Esophagus (tissue), 2 donors: ENCODE measurements around the gene AKNA. TPM values are rescaled to one million over a fixed set of nuclear protein-coding genes. Genes with fewer than 3 reads are reported as not detected.

Source experiments
- H3K27ac ChIP-seq, 2 donors: one replicate each; pipeline ENCODE4 v1.5.1; 2013; ENCODE audit warnings: low read depth in 2 of 2, mild to moderate bottlenecking in 2 of 2, inconsistent platforms in 1 of 2, low read length in 1 of 2, moderate library complexity in 1 of 2
- H3K27me3 ChIP-seq, 2 donors: one replicate each; pipeline ENCODE4 v1.6.1; 2013; ENCODE audit warnings: low read length in 2 of 2, control low read depth in 1 of 2, mild to moderate bottlenecking in 1 of 2; ENCODE audit not compliant: insufficient read depth in 2 of 2, control insufficient read depth in 1 of 2
- H3K36me3 ChIP-seq, 2 donors: one replicate each; pipeline ENCODE4 v1.6.1; 2013; ENCODE audit warnings: low read length in 1 of 2; ENCODE audit not compliant: control insufficient read depth in 2 of 2, insufficient read depth in 2 of 2
- H3K4me1 ChIP-seq, 2 donors: one replicate each; pipeline ENCODE4 v1.6.1; 2013; ENCODE audit warnings: low read length in 1 of 2; ENCODE audit not compliant: control insufficient read depth in 2 of 2, insufficient read depth in 2 of 2
- H3K4me3 ChIP-seq, 2 donors: one replicate each; pipeline ENCODE4 v1.5.1; 2013; ENCODE audit warnings: low read length in 2 of 2, mild to moderate bottlenecking in 2 of 2, low read depth in 1 of 2, moderate library complexity in 1 of 2
- H3K9me3 ChIP-seq, 2 donors: one replicate each; pipeline ENCODE4 v1.6.1; 2013; ENCODE audit warnings: mild to moderate bottlenecking in 2 of 2, low read depth in 1 of 2, low read length in 1 of 2, moderate library complexity in 1 of 2; ENCODE audit not compliant: control insufficient read depth in 2 of 2, insufficient read depth in 1 of 2
- WGBS, 2 donors: extraction: QIAGEN DNeasy Blood & Tissue Kit; methylation state at CpG; one replicate each; pipeline ENCODE4 v1.1.7; 2013; 5-methylcytosine and 5-hydroxymethylcytosine counted together
- polyA plus RNA-seq, 2 donors: library from polyadenylated mRNA; stranded (reverse); fragments of 200-250 nt; gene quantifications; one replicate each; pipeline ENCODE4 v1.2.3, GENCODE V29; 2013
- donor health status: healthy with polysubstance abuse.
- donor health status: Bipolar disorder and iron deficiency.

The AKNA gene
- polyA plus RNA-seq, 2 donors, result 5.8 to 8.3 TPM

- Histone ChIP-seq H3K27ac (no peak overlapping the region), H3K27me3 (no peaks in the 10 kb centered on the region), H3K4me3 (no peak overlapping the region), H3K36me3 (no peaks in the 10 kb centered on the region), H3K9me3 (no peaks in the 10 kb centered on the region), H3K4me1 (no peaks in the 10 kb centered on the region)
- 78 to 83% methylated on average over 5 of the region's 5 CpGs for WGBS, 2 donors
Observed at GRCh38 chr9:114430457-114430856, 42.7 kb upstream of the AKNA start.

- Histone ChIP-seq H3K9me3 (no peaks in the 10 kb centered on the region), H3K4me1 (no peaks in the 10 kb centered on the region), H3K4me3 (no peak overlapping the region), H3K36me3 (no peaks in the 10 kb centered on the region), H3K27me3 (no peaks in the 10 kb centered on the region), H3K27ac (no peak overlapping the region)
- WGBS, 2 donors, result 83 to 93% methylated on average over 6 of the region's 6 CpGs
Observed at GRCh38 chr9:114429488-114429887, 41.7 kb upstream of the AKNA start.

GRCh38 chr9:114428466-114428865 lies 40.7 kb upstream of the AKNA start:
- Histone ChIP-seq H3K9me3 (no peaks in the 10 kb centered on the region), H3K27me3 (no peaks in the 10 kb centered on the region), H3K27ac (no peak overlapping the region), H3K4me3 (no peak overlapping the region), H3K4me1 (no peaks in the 10 kb centered on the region), H3K36me3 (peaks cover 0 to 5% of the 10 kb centered on the region in 2 donors)
- 91 to 92% methylated on average over 8 of the region's 8 CpGs for WGBS, 2 donors

- Histone ChIP-seq H3K4me3 (no peak overlapping the region), H3K27me3 (no peaks in the 10 kb centered on the region), H3K36me3 (peaks cover 0 to 5% of the 10 kb centered on the region in 2 donors), H3K9me3 (no peaks in the 10 kb centered on the region), H3K27ac (no peak overlapping the region), H3K4me1 (no peaks in the 10 kb centered on the region)
- WGBS, 2 donors, result 91 to 93% methylated on average over 4 of the region's 4 CpGs
Observed at GRCh38 chr9:114427644-114428043, 39.9 kb upstream of the AKNA start.

- 88 to 90% methylated on average over 18 of the region's 18 CpGs for WGBS, 2 donors
- peaks cover 0 to 5% of the 10 kb centered on the region in 2 donors for H3K36me3 ChIP-seq
- H3K9me3 ChIP-seq, result no peaks in the 10 kb centered on the region
Observed at GRCh38 chr9:114426046-114426948, 38.5 kb upstream of the AKNA start.

GRCh38 chr9:114425126-114425525 lies 37.3 kb upstream of the AKNA start:
- H3K27me3 ChIP-seq, result no peaks in the 10 kb centered on the region
- H3K36me3 ChIP-seq, result peaks cover 0 to 5% of the 10 kb centered on the region in 2 donors
- no peak overlapping the region for H3K4me3 ChIP-seq
- H3K27ac ChIP-seq, result no peak overlapping the region
- WGBS, 2 donors, result 87 to 88% methylated on average over 11 of the region's 11 CpGs
- H3K9me3 ChIP-seq, result no peaks in the 10 kb centered on the region
- H3K4me1 ChIP-seq, result no peaks in the 10 kb centered on the region

More at GRCh38 chr9:114426046-114426948, 38.5 kb upstream of the AKNA start:
- H3K27ac ChIP-seq, result no peak overlapping the region
- H3K4me1 ChIP-seq, result no peaks in the 10 kb centered on the region
- H3K4me3 ChIP-seq, result no peak overlapping the region
- H3K27me3 ChIP-seq, result no peaks in the 10 kb centered on the region

GRCh38 chr9:114424126-114424525 lies 36.3 kb upstream of the AKNA start:
- Histone ChIP-seq H3K4me1 (no peaks in the 10 kb centered on the region), H3K9me3 (no peaks in the 10 kb centered on the region), H3K27me3 (no peaks in the 10 kb centered on the region), H3K36me3 (peaks cover 0 to 5% of the 10 kb centered on the region in 2 donors), H3K27ac (no peak overlapping the region), H3K4me3 (no peak overlapping the region)
- WGBS, 2 donors, result 78 to 87% methylated on average over 12 of the region's 12 CpGs

GRCh38 chr9:114423181-114423580 lies 35.4 kb upstream of the AKNA start:
- Histone ChIP-seq H3K27ac (no peak overlapping the region), H3K36me3 (peaks cover 0 to 5% of the 10 kb centered on the region in 2 donors), H3K4me1 (no peaks in the 10 kb centered on the region), H3K9me3 (no peaks in the 10 kb centered on the region), H3K27me3 (no peaks in the 10 kb centered on the region), H3K4me3 (no peak overlapping the region)
- WGBS, 2 donors, result 91% methylated on average over 14 of the region's 14 CpGs

GRCh38 chr9:114421147-114421546 lies 33.4 kb upstream of the AKNA start:
- H3K4me3 ChIP-seq, result no peak overlapping the region
- no peaks in the 10 kb centered on the region for H3K4me1 ChIP-seq
- H3K27ac ChIP-seq, result no peak overlapping the region
- no peaks in the 10 kb centered on the region for H3K27me3 ChIP-seq
- 80 to 92% methylated on average over 2 of the region's 2 CpGs for WGBS, 2 donors
- H3K36me3 ChIP-seq, result peaks cover 0 to 5% of the 10 kb centered on the region in 2 donors
- H3K9me3 ChIP-seq, result no peaks in the 10 kb centered on the region

GRCh38 chr9:114419796-114420195 lies 32.0 kb upstream of the AKNA start:
- Histone ChIP-seq H3K27me3 (no peaks in the 10 kb centered on the region), H3K4me1 (no peaks in the 10 kb centered on the region), H3K9me3 (no peaks in the 10 kb centered on the region), H3K36me3 (peaks cover 0 to 5% of the 10 kb centered on the region in 2 donors), H3K27ac (no peak overlapping the region), H3K4me3 (no peak overlapping the region)
- 93 to 96% methylated on average over 8 of the region's 8 CpGs for WGBS, 2 donors
